GM21390 (cell line): Measurements from ENCODE around the gene CRISP3.
"Not testable (repeated sequence)": the region's sequence is repeated elsewhere in the genome, so short reads cannot be mapped to it uniquely, and the experiment has no call there.

Experiments
- ATAC-seq: cut with Tn5 transposase; IDR thresholded peaks from one replicate; pipeline ENCODE4 v1.9.1; 2021; ENCODE audit not compliant: unreplicated experiment

The CRISP3 gene

GRCh38 chr6:49744259-49744658 is at the start of gene CRISP3:
TSS of gene CRISP3 (minus strand) at chr6:49744388. CDS start at chr6:49744367, 21 bp downstream.
- no peak for ATAC-seq

- ATAC-seq = no peak
Measured at GRCh38 chr6:49790341-49790740, 46.2 kb upstream of the CRISP3 start.

- no peak for ATAC-seq
Measured at GRCh38 chr6:49787176-49787575, 43.0 kb upstream of the CRISP3 start, which contains the start of gene PGK2. TSS of gene PGK2 (minus strand) at chr6:49787285. CDS start at chr6:49787187, 98 bp downstream.

- ATAC-seq = no peak
Measured at GRCh38 chr6:49784272-49784671, 40.1 kb upstream of the CRISP3 start.

- ATAC-seq = no peak
Measured at GRCh38 chr6:49782725-49783124, 38.5 kb upstream of the CRISP3 start.

GRCh38 chr6:49782293-49782692 is 38.1 kb upstream of the CRISP3 start:
- ATAC-seq = no peak

- ATAC-seq = no peak
Measured at GRCh38 chr6:49776444-49776843, 32.3 kb upstream of the CRISP3 start.

- ATAC-seq = no peak
Measured at GRCh38 chr6:49775043-49775442, 30.9 kb upstream of the CRISP3 start.

- no peak for ATAC-seq
Measured at GRCh38 chr6:49772285-49772684, 28.1 kb upstream of the CRISP3 start.

GRCh38 chr6:49766762-49767161 is 22.6 kb upstream of the CRISP3 start:
- no peak for ATAC-seq

- ATAC-seq = no peak
Measured at GRCh38 chr6:49764571-49765236, 20.5 kb upstream of the CRISP3 start.

GRCh38 chr6:49743429-49743828 is 759 bp downstream of the CRISP3 start:
- no peak for ATAC-seq

GRCh38 chr6:49739423-49739822 is 4.8 kb downstream of the CRISP3 start:
- no peak for ATAC-seq

GRCh38 chr6:49736017-49736508 is 8.1 kb downstream of the CRISP3 start:
- ATAC-seq = no peak

GRCh38 chr6:49733680-49734079 is 10.5 kb downstream of the CRISP3 start:
- ATAC-seq = no peak

- no peak for ATAC-seq
Measured at GRCh38 chr6:49732781-49733180, 11.4 kb downstream of the CRISP3 start.

- no peak for ATAC-seq
Measured at GRCh38 chr6:49730251-49730650, 13.9 kb downstream of the CRISP3 start.

GRCh38 chr6:49723917-49724316 is 20.3 kb downstream of the CRISP3 start:
- ATAC-seq = not testable (repeated sequence)

- ATAC-seq = no peak
Measured at GRCh38 chr6:49721297-49721696, 22.9 kb downstream of the CRISP3 start.

- no peak for ATAC-seq
Measured at GRCh38 chr6:49720372-49720771, 23.8 kb downstream of the CRISP3 start.

- ATAC-seq = no peak
Measured at GRCh38 chr6:49713346-49713745, 30.8 kb downstream of the CRISP3 start, which contains the start of gene CRISP2. TSS of gene CRISP2 (minus strand) at chr6:49713543. CDS start at chr6:49709196, 4,347 bp downstream.

- ATAC-seq = no peak
Measured at GRCh38 chr6:49698478-49698877, 45.7 kb downstream of the CRISP3 start.

- ATAC-seq = no peak
Measured at GRCh38 chr6:49693512-49693911, 50.7 kb downstream of the CRISP3 start.
